HG03469 (cell line): ENCODE results near the gene HABP2.

Experiments
- ATAC-seq: cut with Tn5 transposase; IDR thresholded peaks from one replicate; pipeline ENCODE4 v1.9.1; 2021; ENCODE audit warnings: mild to moderate bottlenecking, moderate library complexity, moderate number of reproducible peaks; ENCODE audit not compliant: unreplicated experiment

HABP2 gene

DNA sequence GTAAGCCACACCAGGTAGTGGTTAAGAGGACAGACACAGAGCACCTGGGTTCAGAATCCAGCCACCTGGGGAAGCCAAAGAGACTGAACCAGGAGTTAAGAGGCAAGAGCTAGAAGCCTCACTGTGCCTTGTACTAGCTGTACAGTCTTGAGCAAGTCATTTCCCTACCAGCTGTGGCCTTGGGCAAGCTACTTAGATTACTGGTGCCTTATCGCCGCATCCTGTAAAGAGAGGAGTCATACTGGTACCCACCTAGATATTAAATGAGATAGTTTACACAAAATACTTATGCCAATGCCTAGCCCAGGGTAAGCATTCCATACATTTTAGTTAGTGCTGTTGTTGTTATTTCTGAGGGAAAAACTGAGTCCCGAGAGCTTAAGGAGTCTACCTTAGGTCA lies 47.7 kb downstream of the HABP2 start:
- no peak for ATAC-seq

DNA sequence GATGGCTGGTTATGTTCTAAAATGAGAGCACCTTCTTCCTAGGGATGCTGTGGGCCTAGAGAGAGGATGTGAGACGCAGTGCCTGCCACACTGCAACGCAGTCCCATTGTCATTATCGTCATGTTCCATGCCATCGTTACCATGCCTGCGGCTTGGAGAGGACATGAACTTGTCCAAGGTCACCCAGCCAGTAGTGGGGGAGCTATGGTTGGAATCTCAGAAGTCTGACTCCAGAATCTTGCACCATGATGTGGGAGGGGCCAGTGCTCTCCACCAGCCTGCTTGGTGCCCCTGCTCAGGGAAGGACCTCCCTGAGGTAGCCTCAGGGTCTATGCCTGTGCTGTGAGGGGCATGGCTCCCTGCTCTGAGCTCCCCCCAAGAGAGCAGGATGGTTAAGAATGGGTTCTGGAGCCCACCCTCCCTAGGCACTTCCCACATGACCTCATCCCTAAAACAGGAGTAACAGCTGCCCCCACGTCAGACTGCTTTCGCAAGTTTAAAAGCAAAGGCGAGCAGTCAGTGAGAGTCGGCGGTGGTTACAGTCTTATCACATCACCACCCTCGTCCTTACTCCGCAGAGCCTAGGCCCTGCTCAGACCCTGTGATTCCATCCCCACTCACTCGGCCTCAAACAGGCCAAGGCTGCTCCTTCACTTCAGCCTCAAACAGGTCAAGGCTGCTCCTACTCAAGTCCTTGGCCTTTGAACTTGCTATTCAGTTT lies 50.4 kb downstream of the HABP2 start:
- ATAC-seq: no peak

DNA sequence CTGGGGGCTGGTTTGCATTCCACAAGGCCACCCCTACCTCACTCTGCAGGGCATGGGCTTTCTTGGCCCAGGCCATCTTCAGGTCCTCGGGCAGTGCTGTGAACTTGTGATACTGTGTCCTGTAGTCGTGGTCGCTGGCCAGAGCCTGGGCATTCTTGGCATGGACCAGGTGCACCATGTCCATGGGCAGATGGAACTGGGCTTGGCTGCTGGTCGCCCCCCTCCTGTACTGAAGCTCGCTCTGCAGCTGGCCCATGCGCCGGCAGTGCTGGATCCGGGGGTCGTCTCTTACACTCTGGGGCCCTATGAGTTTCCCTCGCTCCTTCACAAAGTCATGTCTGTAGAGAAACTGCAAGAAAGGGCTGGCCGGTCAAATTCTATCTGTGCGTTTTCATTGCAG lies 51.7 kb downstream of the HABP2 start:
- no peak for ATAC-seq

DNA sequence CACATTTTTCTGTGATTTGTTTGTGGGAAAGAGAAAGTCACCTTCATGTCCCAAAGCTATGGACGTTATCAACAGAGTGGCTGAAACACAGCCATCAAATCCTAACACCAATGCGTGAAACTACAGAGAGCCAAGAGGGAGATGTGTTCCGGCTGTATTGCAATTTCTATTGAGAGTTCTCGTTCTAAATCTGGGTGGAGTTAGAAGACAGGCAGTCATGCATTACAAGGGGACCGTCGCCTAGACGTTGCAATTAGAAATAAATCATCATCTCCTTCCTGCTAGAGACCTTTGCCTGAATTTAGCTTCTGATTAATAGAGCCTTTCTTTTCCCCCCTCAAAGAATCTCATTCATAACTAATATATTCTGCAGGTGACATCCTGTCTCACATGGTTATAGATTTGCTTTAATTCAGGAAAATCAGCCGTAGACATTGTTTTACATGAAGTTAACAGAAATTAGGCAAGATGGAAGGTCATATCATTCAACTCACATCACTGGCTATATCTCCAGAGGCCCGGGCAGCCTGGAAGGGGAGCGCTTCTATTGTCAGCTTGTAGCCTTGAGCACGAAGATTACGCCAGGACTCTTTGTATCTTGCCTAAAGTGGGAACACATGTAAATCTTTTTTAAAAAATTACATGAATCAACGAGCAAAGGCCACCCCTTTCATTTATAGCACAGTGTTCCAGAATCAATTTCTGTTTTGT lies 52.6 kb downstream of the HABP2 start:
- ATAC-seq: no peak

DNA sequence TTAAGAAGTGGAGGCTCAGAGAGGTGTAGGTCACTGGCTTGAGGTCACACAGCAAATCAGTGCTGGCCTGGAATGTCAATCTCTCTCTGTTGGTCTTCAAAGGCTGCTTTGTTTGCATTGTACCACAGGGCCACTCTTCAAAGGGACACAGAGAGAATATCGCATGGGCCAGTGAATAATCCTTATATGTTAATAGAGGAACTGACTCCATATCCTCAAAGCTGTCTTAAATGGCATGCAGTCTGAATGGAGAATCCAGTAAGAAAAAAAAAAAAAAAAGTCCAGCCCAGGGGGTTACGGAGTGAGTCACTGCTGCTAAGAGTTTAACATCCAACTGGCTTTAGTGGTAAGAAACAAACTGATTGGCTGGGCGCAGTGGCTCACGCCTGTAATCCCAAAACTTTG lies 56.9 kb downstream of the HABP2 start:
- ATAC-seq: no peak

DNA sequence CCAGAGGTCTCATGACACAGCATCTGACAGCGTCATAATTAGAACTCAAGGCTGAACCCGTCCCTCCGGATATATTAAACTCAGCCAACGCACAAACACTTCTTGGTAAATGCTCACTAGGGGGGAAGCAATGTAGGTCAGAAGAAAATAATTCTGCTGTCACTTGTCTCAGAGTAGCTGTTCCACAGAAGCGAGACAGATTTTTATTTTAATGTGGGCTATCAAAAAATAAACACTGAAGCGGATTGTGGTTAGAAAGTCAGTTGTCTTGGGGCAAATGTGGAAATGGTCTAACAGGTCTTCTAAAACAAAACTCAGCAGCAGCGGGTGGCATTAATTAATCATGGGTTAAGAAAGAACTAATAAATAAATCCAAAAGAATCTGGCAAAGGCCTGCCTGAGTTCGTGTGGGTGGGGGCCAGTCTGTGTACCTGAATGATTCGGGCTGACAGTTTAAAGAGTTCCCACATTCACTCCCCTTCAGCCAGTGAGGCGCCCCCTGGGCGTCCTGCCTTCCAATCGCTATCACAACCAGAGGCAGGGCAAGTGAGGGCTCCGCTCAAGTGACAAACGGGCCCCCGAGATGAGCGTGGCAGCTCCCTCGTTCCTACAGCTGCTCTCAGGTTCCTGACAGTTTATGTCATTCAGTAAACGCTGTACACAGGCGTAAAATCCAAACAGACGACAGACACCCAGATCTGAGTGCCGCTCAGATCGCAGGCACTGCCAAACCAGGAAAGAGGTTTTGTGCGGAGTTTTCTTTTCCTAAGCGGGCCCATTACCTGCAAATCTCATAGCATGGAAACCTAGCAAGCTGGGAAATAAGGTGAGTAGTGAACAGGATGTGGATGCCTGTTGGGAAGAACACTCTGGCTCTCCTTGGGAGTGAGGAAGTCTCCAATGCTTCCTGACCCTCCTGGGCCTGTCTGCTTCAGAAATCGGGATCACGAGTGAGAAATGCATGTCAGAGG lies 58.1 kb downstream of the HABP2 start:
- ATAC-seq: no peak

DNA sequence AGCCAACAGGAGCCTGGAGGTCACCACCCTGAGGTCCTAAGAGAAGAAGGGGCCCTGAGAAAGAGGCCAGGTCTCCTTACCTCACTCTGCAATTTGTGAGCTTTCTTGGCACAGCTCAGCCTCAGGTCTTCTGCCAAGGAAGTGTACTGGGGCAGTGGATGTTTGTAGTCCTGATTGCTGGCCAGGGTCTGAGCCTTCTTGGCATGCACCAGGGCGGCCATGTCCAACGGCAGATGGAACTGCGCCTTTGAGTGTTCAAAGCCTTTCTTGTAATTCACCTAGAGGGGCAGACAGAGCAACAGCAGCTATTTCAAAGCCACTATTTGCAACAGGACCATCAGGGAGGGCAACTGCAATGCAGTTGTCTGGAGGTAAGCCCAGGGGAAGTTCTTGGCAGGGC lies 59.3 kb downstream of the HABP2 start:
- no peak for ATAC-seq

DNA sequence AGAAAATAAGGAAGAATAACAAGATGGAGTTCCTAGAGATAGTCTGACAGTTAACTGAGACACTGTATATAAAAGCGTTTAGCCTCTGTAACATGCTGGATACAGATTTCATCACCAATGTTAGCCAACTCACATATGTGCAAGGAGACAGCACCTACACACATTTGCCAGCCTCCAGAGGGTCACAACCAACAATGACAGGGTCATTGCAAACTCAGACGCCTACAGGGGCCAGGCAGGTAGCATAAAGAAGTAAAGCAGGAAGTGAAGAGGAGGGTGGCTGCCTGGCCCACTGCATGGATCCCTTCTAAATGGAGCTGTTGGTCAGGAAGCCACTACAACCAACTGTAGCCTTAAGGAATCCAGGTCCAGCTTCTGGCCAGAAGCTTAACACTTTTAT lies 60.6 kb downstream of the HABP2 start:
- no peak for ATAC-seq

DNA sequence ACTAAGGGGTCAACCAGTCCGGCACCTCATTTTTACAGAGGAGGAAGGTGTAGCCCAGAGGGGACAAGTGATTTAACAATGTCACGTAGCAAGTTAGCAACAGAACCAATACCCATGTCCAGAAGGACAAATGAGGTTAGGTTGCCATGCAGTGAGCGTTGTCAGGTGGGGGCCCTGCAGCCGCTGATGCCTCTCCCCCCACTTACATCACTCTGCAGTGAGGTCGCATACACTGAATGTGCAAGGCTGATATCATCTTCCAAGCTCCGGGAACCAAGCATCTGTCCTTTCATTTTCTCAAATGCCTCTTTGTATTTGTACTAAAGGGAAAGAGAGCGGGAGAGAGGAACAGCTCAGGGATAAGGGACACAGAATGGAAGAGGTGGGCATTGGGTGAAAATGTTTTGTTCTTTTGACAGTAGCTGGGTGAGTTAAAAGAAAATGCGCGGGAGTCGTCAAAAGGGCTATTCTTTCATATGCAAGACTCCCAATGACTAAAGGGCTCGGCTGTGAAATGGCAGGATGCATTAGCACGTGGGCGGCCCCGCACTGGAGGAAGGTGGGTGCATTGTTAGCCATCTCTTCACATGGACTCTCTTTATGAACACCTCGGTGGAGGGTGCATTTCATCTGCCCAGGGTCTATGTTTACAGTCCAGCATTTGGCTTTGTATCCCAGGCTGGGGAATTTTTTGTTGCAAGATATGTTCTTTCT lies 61.3 kb downstream of the HABP2 start:
- no peak for ATAC-seq

DNA sequence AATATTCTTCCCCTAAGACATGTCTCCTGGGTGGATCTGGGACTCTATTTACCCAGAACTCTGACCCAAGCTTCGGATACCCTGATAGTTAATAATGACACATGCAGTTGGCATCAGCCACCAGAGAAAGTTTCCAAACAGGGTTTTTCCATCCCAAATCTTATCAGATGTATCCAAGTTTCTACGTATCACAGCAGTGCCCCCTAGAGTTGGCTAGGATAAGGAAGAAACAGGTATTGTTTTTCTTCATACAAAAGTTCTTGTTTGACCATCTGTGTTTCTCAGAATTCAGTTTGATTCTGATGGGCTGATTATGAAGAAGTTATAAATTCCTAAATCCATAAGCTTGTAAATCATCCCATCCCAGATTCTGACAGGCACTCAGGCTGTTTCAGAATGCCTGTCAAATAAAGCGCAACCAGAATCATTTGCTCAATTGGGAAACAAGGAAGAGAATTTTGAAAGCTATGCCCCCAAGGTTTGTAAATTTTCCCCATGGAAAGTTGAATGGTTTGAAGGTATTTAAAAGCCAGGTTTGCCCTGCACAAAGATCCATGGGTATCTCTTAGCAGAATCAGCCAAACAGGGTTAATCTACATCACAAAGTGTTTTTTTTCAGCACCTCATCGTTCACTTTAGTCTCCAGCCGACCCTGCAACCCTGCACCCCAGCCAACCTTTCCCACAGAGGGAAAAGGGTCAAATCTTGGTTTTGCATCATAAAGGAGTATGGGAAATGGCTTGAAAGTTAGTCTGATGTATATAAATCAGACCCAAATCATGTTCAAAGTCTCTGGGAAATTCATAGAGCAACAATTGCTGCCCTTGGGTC lies 63.6 kb downstream of the HABP2 start:
- no peak for ATAC-seq

DNA sequence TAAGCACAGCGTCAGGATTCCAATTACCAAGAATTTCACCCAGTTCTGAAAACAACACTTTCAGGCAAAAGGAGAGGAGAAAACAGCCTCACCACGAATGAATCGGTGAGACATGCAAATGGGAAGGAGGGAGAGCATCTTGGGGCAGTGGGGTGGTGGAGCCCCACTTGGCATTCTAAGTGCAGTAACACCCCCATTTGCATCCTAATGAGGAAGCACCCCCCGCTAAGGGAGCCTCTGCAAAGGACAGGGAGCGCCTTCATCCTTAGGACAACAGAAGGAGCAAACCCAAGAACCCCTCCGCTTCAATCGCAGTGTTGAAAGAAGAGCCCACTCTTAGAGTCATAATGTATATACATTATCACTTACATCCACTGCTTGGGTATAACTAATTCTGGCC lies 64.2 kb downstream of the HABP2 start:
- ATAC-seq: no peak

DNA sequence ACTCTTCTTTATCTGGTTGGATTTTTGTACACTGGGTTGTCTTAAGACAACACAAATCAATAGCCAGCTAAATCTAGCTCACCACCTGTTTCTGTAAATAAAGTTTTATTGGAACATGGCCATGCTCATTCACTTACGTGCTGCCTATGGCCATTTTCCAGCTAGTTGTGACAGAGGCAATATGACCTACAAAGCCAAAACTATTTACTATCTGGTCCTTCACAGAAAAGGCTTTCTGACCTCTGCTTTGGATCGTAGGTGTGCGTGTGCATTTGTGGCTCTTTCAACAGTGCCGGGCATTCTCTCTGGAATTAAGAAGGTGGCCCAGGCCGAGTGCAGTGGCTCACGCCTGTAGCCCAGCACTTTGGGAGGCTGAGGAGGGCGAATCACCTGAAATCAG lies 65.5 kb downstream of the HABP2 start:
- no peak for ATAC-seq

DNA sequence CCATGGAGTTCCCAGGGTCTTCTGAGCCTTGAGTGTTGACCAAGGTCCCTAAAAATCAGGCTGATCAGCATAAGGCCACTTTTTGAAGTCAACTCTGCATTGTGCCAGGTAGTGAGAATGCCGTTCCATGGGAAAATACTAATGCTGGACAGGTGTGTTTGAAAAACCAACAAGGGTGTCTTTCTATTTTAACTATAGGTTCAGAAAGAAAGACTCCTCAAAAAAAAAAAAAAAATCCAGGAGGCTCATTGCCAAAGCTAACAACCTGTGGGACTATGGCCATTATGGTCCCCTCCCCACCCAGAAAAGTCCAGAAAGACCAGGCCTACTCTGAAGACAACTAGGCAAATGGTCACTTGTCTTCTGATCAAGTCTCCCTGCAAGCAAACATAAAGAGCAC lies 66.5 kb downstream of the HABP2 start:
- ATAC-seq: no peak

DNA sequence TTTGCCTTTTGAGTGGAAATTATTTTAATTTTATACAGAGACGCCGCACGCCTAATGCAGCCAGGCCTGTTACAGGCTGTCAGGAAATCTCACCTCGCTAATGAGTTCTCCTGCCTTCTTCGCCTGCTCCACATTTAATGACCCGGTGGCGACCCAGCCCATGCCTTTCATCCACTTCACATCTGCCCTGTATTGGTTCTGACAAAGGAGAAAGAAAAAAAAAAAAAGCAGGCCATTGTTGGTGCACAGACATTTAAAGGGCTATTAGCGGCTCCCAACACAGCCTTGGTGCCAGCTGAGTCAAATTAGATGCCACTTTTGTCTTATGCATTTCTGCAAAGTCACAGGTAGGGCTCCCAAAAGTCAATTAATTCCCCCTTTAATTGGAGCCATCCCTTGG lies 67.7 kb downstream of the HABP2 start:
- ATAC-seq: no peak

DNA sequence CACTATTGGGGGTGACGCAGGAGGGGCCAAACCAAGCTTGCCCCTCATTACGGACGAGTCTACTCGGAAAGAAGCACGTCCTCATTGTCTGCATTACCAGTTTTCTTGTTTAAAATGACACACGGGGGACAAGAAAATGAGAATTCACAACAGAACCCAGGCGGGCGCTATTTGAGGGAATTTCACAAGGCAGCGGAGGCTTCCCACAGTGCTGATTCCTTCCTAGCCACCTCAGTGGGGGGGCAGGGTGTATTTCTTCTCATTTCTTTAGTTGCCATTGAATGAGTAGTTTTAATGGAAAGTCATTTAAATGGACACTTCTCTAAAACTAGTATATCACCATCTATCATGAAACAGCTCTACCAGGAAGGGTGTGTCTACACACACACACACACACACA lies 68.1 kb downstream of the HABP2 start:
- no peak for ATAC-seq

DNA sequence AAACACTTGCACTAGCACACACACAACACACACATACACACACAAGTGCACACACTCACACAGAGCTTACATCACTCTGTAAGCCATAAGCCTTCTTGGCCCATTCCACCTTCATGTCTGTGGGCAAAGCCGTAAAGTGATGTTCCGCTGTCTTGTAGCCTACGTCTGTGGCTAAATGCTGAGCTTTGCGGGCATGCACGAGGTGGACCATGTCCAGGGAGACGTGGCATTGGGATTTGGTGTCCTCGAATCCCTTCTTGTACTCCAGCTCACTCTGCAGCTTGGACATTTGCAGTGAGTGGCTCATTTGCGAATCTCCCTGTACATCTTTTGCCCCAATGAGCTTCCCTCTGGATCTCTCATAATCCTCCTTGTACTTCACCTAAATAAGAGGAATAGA lies 68.9 kb downstream of the HABP2 start:
- ATAC-seq: no peak

DNA sequence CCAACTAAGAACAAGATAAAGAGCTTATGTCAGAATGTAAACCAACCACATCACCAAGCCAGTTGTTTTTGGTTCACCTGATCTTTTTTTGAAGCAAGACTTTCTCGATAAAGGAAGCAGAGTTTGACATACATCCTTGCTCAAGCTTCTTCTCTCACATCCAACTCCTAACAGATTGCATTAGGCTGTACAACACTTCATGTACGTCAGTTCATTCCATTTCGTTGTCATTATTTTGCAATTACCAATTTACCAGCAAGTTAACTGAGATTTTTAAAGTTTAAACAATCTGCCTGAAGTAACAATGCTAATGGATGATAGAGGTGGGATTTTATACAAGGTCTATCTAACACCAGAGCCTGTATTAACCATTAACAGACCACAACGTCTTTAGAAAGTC lies 70.0 kb downstream of the HABP2 start:
- ATAC-seq: no peak

DNA sequence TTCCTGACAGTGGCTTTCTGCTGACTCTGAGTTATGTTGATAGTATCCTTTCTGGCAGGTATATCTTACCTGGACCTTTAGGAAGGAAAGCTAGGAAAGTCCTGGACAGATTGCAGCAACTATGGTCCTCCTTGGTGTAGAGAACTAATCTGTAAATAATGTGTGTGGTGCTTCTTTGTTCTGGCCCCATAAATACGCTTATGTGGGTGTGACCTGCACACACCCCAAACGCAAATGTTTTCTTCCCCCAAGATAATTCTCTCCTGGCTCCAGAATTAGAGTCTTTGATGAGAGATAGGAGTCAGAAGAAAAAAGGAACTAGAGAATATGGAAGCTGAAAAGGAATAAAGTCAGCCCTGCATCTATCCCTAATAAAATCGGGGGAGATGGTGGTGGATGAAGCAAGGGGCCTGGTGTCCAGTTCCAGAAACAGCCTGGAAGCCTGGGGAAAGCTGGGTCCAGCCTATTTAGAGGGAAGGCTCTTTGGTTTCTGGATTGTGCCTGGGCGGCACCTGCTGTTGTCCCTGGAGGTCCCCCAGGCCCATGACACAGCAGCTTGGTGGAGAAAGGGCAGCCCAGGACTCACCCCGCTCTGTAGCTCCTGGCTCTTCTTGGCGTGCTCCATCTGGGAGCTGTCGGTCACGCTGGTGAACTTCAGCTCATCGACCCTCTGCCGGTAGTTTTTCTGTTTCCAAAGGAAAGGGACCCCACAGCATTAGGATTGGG lies 72.8 kb downstream of the HABP2 start:
- no peak for ATAC-seq

DNA sequence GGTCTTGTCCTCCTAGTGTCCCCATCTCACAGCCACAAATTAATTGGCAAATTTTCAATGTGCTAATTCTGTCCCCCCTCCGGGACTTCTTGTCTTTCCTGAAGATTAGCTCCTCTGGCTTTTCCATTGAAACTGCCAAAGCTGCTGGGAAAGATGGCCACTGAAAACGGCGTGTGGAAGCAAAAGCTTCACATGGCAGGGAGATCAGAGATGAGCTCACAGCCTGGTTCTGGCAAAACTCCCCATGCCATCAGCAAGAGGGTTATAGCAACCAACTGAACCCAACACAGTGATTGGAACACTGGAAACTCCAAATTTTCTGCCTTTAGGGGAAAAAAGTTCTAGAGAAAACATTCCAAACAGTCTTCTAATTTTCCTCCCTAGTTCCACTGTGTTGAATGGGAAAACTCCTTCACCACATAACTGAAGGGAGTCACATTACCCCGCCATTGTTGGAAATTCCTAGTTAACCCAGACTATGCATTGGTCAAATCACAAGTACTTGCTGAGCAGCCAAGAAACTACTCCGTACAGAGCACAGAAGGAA lies 74.0 kb downstream of the HABP2 start:
- ATAC-seq: no peak
